HG03095 (cell line): ENCODE data around the gene AFAP1L1.

Experiments used
- ATAC-seq: cut with Tn5 transposase; IDR thresholded peaks from one replicate; pipeline ENCODE4 v1.9.1; 2021; ENCODE audit warnings: moderate library complexity; ENCODE audit not compliant: unreplicated experiment

The AFAP1L1 gene

DNA sequence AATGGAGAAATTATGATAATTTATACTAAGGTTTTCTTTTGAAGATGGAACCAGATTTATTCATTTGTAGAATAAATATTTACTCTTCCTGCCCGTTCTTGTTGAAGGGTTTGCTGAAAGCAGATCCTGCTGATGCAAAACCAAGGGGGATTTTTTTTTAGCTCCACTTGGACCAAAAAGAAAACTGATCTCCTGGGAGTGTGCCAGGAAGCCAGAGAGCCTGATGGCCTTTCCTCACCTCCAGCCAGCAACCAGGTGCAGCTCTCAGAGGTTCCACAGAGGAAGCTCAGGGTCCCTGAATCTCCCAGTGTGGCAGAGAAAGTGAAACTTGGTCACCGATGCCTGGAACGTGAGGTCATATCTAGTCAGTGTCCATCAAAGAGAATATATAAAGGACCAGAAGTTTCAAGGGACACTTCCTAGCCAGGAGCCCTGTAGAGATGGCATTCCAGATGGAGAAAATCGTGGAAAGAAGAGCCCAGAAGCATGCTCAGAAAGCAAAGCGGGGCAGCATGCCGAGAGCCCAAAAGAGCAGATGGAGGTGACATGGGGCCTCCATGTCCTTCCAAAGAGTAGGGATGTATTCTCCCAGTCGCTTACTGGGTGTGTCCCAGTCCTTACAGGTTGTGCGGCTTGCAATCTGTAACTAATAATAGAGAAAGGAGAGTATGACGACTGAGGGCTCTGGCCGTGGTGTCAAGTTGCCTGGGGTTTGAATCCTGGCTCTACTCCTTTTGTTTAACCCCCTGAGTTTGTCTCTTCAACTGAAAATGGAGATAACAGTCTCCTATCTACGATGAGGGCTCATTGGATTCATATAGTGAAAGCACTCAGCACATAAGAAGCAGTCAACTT lies 12.2 kb downstream of the AFAP1L1 start:
- ATAC-seq = no peak

GRCh38 chr5:149284501-149284900 lies 12.8 kb downstream of the AFAP1L1 start:
- no peak for ATAC-seq

- ATAC-seq = no peak
Observed at GRCh38 chr5:149285153-149285552, 13.5 kb downstream of the AFAP1L1 start.

- no peak for ATAC-seq
Observed at GRCh38 chr5:149288436-149288835, 16.8 kb downstream of the AFAP1L1 start.

DNA sequence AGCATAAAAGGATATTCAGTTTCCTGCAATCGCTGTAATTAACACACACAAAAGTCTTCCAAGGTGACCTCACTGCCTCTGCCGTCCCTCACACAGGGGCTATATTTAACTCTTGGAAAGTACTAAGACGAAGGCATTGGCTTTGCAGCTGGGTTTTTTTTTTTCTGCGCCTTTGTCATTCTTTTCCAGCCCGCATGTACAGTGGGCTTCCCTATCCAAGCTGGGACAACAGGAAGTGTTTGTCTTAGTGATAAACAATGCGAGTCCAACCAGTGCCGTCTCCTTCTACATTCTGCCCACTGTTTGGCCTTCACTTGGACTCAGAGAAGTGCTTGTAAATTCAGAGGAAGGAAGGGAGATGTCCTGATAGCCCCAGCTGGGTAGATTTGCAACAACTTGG lies 17.6 kb downstream of the AFAP1L1 start:
- no peak for ATAC-seq

DNA sequence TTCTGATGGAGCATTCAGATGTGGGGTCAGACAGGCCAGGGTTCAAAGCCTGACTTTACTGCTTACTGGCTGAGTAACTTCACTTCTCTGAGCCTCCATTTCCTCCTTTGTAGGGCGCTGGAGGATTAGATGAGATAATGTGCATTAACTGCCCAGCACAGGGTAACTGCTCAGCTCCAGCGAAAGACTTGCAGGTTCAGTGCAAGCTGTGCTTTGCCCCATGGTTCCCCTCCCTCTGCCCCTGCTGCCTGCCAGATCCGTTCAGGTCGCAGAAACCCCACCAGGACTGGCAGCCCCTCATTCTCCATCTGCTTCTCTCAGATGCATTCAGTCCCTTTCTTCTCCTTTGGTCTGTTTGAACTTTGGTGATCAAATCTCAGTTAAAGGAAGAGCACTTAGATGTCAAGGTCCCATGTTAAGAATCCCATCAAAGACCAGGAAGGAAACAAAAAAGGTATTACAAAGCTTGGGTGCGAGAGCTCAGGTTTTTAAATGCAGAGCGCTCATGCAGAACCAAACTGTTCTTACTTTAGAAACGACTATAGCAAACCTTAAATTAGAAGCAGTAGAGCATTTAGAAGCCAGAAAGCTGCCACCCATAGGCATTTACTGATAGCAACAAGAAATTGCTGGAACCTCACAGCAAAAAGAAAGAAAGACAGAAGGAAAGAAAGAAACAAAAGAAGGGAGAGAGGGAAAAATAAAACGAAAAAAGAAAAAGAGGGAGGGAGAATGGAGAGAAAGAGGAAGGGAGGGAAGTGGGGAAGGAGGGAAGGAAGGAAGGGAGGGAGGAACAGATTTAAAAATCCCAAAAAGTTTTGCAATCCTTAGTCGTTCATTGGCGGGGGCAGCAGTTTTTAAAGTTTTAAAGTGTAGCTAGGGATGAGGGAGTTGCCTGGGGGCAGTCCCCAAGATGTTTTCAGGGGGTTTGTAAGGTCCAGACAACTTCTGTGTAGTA lies 23.5 kb downstream of the AFAP1L1 start:
- no peak for ATAC-seq

DNA sequence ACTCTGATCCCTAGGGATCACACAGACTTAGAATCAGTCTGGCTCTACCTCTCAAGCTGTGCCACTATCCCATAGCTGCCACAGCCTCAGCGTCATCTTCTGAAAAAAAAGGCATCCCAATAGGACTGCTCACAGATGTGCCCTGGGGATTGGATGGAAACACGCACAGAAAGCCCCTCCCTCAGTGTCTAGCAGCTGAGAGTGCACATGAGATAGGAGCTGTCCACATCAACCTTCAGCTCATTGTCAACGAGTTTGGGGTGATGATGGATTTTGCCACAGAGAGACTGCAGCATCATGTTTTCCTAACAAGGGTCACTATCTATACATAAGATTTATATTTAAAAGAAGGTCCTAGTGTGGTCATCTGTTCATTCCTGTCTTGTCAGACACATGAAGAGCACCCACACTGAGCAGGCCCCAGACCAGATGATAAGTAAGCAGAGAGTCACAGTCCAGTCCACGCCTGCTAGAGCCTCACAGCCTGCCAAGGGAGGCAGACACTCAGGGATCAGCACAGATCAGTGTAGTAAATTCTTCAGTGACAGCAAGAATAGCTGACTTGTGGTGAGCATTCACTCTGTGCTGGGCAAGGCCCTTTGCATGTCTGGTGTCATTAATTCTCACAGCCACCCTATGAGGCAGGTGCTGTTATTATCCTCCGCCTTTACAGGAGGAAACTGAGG lies 25.8 kb downstream of the AFAP1L1 start:
- no peak for ATAC-seq

- no peak for ATAC-seq
Observed at GRCh38 chr5:149298163-149298562, 26.5 kb downstream of the AFAP1L1 start.

DNA sequence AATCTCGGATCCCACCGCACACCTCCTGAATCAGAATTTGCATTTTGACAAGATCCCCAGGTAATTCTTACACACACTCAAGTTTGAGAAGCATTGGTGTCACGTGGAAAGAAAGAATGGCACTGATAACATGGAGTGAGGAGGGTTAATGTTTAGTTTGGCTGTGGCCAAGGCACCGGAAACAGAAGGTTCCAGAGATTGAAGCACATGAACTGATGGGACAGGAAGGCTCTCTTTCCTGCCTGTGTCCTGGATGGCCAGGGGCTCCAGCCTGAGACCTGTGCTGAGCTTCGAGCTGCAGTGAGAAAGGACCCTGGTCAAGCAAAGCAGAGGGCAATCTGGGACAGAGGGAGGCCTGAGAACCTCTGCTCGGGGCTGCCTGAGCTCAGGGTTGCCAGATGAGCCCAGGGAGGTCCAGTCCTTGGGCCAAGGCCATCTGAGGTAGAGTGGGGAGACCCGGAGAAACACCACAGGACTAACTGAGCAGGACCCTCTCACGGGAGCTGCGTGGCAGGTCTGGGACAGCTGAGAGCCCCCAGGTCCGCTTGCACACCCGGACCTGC lies 27.3 kb downstream of the AFAP1L1 start:
- ATAC-seq = no peak

- ATAC-seq = no peak
Observed at GRCh38 chr5:149299451-149300054, 27.9 kb downstream of the AFAP1L1 start.

GRCh38 chr5:149300441-149300840 lies 28.8 kb downstream of the AFAP1L1 start:
- no peak for ATAC-seq

DNA sequence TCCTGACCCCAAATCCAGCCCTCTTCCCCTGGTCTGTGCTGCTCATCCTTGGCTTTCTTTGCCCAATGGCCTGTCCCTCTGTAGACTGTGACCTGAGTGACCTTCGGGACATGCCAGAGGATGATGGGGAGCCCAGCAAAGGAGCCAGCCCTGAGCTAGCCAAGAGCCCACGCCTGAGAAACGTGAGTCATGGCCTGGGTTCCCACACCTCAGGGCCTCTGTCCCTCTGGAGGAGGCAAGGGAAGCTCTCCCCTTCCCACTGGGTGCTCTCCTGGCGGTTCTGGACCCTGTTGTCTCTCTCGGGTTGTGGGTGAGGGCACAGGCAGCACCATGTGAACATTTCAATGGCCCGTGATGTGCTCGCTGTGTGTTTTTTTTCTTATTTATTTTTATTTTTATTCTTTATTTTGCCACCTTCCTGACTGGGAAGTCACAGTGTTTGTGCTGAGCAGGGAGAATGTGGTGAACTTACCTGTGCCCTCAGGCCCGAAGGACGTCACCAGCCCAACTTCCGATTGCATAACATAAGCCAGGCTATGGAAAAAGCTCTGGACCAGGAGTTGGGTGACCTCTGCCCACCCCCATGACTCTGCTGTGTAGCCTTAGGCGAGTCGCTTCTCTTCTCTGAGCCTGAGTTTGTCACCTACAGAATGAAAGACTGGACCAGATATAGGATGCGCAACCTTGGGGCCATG lies 29.5 kb downstream of the AFAP1L1 start:
- no peak for ATAC-seq

DNA sequence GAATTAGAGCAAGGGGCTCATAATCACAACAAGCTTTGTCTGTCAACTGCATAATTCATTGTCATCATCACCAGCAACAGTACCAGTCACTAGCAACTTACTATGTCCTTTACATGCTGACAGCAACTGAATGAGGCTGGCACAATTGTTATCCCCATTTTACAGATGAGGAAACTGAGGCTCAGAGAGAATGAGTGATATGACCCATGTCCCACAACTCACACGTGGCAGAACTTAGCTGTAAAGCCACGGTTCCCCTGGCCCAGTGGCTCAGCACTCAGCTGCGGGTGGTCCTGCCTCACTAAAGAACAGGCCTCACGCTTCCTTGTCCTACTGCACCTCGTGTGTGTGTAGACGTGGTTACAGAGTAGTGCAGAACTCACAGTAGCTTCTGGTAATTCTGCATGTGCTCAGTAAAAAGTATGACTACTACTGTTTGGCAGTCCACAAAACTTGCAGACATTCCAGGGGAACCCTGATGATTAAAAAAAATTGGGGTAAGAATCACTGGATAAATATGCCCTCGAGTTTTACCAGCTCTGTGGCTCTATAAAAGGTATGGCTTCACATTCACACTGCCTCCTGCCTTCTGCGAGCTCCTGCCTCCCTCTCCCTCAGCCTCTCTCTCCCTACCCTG lies 30.2 kb downstream of the AFAP1L1 start:
- ATAC-seq = no peak

GRCh38 chr5:149302641-149303040 lies 31.0 kb downstream of the AFAP1L1 start:
- no peak for ATAC-seq

- ATAC-seq = no peak
Observed at GRCh38 chr5:149303210-149303609, 31.6 kb downstream of the AFAP1L1 start.

GRCh38 chr5:149304195-149305078 lies 32.8 kb downstream of the AFAP1L1 start:
- ATAC-seq = no peak

DNA sequence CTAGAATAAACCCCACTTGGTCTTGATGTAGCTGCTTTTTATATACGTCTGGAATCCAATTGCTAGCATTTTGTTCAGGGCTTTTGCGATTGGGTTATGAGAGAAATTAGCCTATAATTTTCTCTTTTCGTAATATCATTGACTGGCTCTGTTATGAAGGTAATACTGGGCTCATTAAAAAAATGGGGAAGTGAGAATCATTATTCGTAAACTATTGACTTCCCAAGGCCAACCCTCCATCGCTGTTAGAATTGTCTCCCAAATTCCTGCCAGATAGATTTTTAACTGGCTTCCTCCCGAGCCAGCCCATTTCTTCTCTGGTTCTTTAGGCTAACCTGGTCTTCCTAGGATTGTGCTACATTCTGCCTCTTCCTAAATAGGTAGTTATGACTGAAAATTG lies 37.7 kb downstream of the AFAP1L1 start:
- ATAC-seq = no peak

- no peak for ATAC-seq
Observed at GRCh38 chr5:149310488-149310887, 38.8 kb downstream of the AFAP1L1 start.
